NT2/D1 (cell line): Measurements from ENCODE around the gene LY86.

ENCODE experiments used
- DNase-seq: peaks from one replicate; pipeline ENCODE4 v3.0.0-alpha.2; 2011; ENCODE audit warnings: low read depth, low spot score
- H3K27me3 ChIP-seq: 2 replicates; pipeline ENCODE4 v1.6.0; 2011; ENCODE audit warnings: mild to moderate bottlenecking; ENCODE audit not compliant: insufficient read length, insufficient read depth
- H3K36me3 ChIP-seq: 2 replicates; pipeline ENCODE4 v1.6.1; 2011; ENCODE audit warnings: mild to moderate bottlenecking, low read length, mixed read lengths; ENCODE audit not compliant: insufficient read depth, insufficient read length
- H3K4me1 ChIP-seq: 2 replicates; pipeline ENCODE4 v1.5.1; 2011; ENCODE audit not compliant: insufficient read depth, insufficient read length
- H3K4me3 ChIP-seq: 2 replicates; pipeline ENCODE4 v1.5.1; 2011; ENCODE audit warnings: low read depth; ENCODE audit not compliant: insufficient read length
- H3K9ac ChIP-seq: 2 replicates; pipeline ENCODE4 v1.6.0; 2011; ENCODE audit warnings: low read depth; ENCODE audit not compliant: insufficient read length
- H3K9me3 ChIP-seq: 2 replicates; pipeline ENCODE4 v1.5.1; 2011; ENCODE audit warnings: mild to moderate bottlenecking, low read length; ENCODE audit not compliant: insufficient read depth
- SUZ12 ChIP-seq: IDR thresholded peaks from 2 replicates; pipeline ENCODE4 v1.6.1; 2011; ENCODE audit not compliant: insufficient read length, insufficient read depth; ENCODE audit errors: extremely low read depth
- YY1 ChIP-seq: IDR thresholded peaks from 2 replicates; pipeline ENCODE4 v1.6.1; 2011; ENCODE audit not compliant: insufficient read length, insufficient read depth
- ZNF274 ChIP-seq: IDR thresholded peaks from 2 replicates; pipeline ENCODE4 v1.6.1; 2011; ENCODE audit warnings: mild to moderate bottlenecking, low read depth, low read length

Gene LY86

DNA sequence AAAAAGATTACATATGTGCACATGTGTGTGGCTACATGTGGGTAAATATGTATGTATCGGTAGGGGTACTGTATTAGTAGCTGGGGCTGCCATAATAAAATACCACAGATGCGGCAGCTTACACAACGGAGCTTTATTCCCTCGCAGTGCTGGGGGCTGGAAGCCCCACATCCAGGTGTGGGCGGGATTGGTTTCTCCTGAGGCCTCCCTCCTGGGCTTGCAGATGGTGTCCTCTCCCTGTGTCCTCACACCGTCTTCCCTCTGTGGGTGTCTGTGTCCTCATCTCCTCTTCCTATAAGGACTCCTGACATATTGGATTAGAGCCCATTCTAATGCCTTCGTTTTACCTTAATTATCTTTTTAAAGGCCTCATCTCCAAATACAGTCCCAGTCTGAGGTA, 97.7 kb downstream of the LY86 start:
- H3K9ac ChIP-seq = no peak overlapping the region
- no peak for DNase-seq
- H3K4me3 ChIP-seq = peak overlapping the region; percentile 21

DNA sequence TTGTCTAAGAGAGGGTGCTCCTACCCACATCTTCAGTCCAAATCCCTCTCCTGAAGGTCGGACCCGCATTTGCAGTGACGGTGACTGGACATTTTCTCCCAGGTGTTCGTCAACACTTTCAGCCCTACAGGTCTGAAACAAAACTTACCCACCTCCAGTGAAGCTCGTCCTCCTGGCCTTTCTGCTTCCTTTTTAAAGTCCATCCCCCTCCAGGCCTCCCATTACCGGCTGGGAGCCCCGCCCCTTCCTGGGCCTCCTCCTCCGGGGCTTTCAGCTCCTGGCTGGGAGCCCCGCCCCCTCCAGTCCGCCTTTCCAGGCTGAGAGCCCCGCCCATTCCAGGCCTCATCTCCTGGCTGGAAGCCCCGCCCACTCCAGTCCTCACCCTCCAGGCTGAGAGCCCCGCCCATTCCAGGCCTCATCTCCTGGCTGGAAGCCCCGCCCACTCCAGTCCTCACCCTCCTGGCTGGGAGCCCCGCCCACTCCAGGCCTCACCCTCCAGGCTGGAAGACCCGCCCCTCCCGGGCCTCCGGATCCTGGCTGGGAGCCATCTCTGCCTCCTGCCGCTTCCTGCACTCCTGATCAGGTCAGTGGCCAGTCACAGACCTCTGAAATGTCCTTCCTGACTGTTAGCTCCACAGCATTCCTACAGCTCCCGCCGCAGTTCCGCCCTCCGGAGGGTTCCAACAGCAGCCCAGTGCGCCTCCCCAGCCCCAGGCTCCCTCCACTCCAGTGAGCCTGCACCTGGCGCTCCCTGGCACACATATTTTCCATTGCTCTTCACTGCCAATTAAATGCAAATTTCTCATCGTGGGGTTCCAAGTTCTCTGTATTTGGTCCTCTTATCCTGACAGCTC, 98.5 kb downstream of the LY86 start:
- Histone ChIP-seq H3K27me3 (no peaks in the 10 kb centered on the region), H3K36me3 (no peaks in the 10 kb centered on the region), H3K4me1 (no peaks in the 10 kb centered on the region), H3K9me3 (peaks cover 7% of the 10 kb centered on the region; the same call in 1 of the 2 replicates), H3K4me3 (peak overlapping the region; percentile 33), H3K9ac (peak overlapping the region; percentile 28)
- peak; percentile 90 for DNase-seq
- TF ChIP-seq YY1 (no peak), ZNF274 (no peak), SUZ12 (no peak)

More for the DNA sequence above, 97.7 kb downstream of the LY86 start:
- Histone ChIP-seq H3K27me3 (no peaks in the 10 kb centered on the region), H3K36me3 (no peaks in the 10 kb centered on the region), H3K9me3 (peaks cover 2% of the 10 kb centered on the region; the same call in 1 of the 2 replicates), H3K4me1 (no peaks in the 10 kb centered on the region)
- TF ChIP-seq ZNF274 (no peak), YY1 (no peak), SUZ12 (no peak)

DNA sequence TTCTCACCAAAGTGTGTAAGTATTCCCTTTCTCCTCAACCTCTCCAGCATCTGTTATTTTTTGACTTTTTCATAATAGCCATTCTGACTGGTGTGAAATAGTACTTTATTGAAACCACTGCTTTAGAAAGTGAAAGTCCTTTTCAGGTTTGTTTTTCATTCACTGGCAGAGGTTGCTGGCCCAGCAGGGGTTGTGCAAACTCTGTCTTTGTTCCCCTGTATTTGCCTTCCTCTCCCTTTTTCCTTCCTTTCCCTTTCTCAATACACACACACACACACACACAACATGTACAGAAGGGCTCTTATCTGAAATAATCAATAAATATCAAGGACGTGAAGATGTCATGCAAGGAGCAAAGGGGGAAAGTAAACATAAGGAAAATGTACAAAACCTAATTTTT, 99.8 kb downstream of the LY86 start:
- TF ChIP-seq SUZ12 = no peak
- TF ChIP-seq ZNF274 = no peak
- no peak for TF ChIP-seq YY1
- H3K4me3 ChIP-seq = no peak overlapping the region
- H3K4me1 ChIP-seq = no peaks in the 10 kb centered on the region
- H3K9ac ChIP-seq = no peak overlapping the region
- no peak for DNase-seq
- H3K9me3 ChIP-seq = peaks cover 7% of the 10 kb centered on the region; the same call in 1 of the 2 replicates
- H3K27me3 ChIP-seq = no peaks in the 10 kb centered on the region
- H3K36me3 ChIP-seq = no peaks in the 10 kb centered on the region

DNA sequence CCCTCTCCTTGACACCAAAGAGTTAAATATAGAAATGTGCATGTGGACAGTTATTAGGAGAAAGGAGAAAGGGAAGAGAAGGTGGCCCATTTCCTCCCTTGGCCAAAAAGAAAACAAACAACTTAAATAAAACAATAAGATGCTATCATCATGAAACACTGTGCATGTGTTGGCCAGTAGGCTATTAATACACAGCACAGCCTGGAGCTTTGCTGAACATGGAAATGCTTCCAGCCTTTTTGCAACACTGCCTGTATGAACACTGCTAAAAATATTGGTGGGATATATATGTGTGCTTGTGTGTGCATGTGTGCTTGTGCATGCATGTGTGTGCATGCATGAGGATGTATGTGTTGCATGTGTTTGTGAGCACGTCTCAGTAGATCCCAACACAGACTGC, 100.4 kb downstream of the LY86 start:
- Histone ChIP-seq H3K4me1 (no peaks in the 10 kb centered on the region), H3K9ac (no peak overlapping the region), H3K4me3 (no peak overlapping the region), H3K27me3 (no peaks in the 10 kb centered on the region), H3K36me3 (no peaks in the 10 kb centered on the region), H3K9me3 (peaks cover 7% of the 10 kb centered on the region; the same call in 1 of the 2 replicates)
- TF ChIP-seq SUZ12 (no peak), YY1 (no peak), ZNF274 (no peak)
- no peak for DNase-seq

DNA sequence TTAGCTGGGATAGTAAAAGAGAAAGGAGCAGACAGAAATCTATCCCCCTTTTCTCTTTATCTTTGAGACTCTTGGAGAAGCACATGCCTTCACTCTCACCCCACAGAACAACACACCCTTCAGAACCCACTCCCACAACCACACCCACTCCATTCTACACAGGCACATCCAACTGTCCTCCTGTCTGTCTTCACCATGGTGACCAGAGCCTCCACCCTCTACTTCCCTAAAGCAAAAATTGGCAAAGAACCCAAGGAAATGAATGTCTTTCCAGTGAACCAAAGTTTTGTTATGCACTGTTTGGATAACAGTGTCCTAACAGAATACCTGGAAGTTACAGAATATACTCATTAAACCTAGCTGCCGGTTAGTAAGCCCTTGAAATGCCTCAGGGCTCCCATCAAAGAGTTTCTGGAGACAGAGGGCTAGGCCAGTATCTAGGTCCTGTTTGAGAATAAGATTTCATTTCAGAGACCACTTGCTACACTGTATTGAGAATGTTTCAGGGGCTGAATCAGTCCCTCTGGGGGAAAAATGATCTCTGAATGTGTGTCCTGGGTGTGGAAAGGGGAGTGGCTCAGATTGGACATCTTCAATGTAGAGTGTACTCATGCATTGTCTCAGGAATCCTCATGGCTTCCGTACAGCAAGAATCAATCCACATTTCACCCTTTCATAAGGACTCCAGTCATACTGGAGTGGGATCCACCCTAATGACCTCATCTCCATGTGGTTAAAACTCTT, 101.1 kb downstream of the LY86 start:
- no peak for DNase-seq
- peaks cover 7% of the 10 kb centered on the region; the same call in 1 of the 2 replicates for H3K9me3 ChIP-seq
- no peaks in the 10 kb centered on the region for H3K27me3 ChIP-seq
- no peaks in the 10 kb centered on the region for H3K36me3 ChIP-seq
- H3K4me3 ChIP-seq = no peak overlapping the region
- no peak overlapping the region for H3K9ac ChIP-seq
- no peak for TF ChIP-seq SUZ12
- no peak for TF ChIP-seq ZNF274
- no peaks in the 10 kb centered on the region for H3K4me1 ChIP-seq

DNA sequence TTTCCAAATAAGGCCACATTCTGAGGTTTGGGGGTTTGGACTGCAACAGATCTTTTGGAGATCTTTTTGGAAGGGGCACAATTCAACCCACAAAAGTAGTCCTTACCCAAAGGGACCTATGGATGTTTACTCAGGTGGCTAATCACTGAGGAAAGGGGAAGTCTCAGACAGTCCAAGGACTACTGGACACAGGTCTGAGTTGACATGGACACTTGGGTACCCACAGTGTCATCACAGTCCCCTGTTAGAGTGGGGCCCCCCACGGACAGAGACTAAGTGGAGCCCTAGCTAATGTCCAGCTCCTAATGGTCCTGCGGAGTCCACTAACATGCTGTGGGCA, 101.6 kb downstream of the LY86 start:
- Histone ChIP-seq H3K9me3 (peaks cover 7% of the 10 kb centered on the region; the same call in 1 of the 2 replicates), H3K27me3 (no peaks in the 10 kb centered on the region), H3K4me3 (no peak overlapping the region), H3K4me1 (no peaks in the 10 kb centered on the region), H3K9ac (no peak overlapping the region), H3K36me3 (no peaks in the 10 kb centered on the region)
- TF ChIP-seq YY1 = no peak
- no peak for TF ChIP-seq SUZ12
- no peak for TF ChIP-seq ZNF274
- DNase-seq = no peak

DNA sequence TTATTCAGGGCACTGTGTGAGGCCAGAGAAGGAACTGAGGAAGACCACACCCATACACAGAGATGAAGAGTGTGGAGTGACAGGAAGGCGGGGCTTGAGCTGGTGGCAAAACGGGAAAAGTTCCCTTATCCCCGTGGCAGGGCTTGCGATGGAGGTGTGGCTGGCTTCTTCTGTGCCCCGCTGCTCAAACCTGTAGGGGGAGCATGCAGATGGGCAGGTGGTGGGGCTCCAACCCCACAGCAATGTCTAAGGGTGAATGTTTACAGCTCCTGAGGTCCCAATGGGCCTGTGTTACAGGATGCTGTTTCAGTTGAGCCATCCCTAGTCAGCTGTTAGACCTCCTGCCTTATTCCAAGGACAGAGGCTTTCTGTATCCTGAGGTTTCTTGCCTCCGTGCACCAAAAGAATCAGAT, 105.9 kb downstream of the LY86 start:
- peaks cover 7% of the 10 kb centered on the region; the same call in 1 of the 2 replicates for H3K9me3 ChIP-seq
- no peaks in the 10 kb centered on the region for H3K4me1 ChIP-seq
- H3K27me3 ChIP-seq = peaks cover 3% of the 10 kb centered on the region
- H3K36me3 ChIP-seq = no peaks in the 10 kb centered on the region
- no peak for TF ChIP-seq ZNF274
- no peak for TF ChIP-seq YY1
- TF ChIP-seq SUZ12 = no peak
- no peak overlapping the region for H3K4me3 ChIP-seq
- DNase-seq = no peak
- no peak overlapping the region for H3K9ac ChIP-seq
